Measurements from ENCODE around the gene FALEC. TPM values are rescaled to one million over a fixed set of nuclear protein-coding genes. Genes with fewer than 3 reads are reported as not detected.
"Not testable (repeated sequence)": the region's sequence is repeated elsewhere in the genome, so short reads cannot be mapped to it uniquely, and the experiment has no call there.

The FALEC gene
- total RNA-seq, 2 donors from 2014 or later = not detected

- no peak for TF ChIP-seq CTCF (IDR thresholded peaks at IDR 0.05)
- no peak for DNase-seq (ENCODE audit: low spot score)
- Histone ChIP-seq H3K27me3 (no peaks in the 10 kb centered on the region), H3K36me3 (peaks cover 38% of the 10 kb centered on the region), H3K9me3 (no peaks in the 10 kb centered on the region), H3K4me3 (peak overlapping the region; percentile 24), H3K27ac (peak overlapping the region; percentile 98 to 100), H3K4me1 (peaks cover 0 to 98% of the 10 kb centered on the region in 2 donors)
These were observed 53.0 kb downstream of the FALEC start for GRCh38 chr1:150568594-150568966.

GRCh38 chr1:150572918-150573647, 57.5 kb downstream of the FALEC start:
- Histone ChIP-seq H3K4me3 (peak overlapping the region in 1 of 2 donors; percentile 90), H3K4me1 (peaks cover 0 to 80% of the 10 kb centered on the region in 2 donors), H3K27me3 (no peaks in the 10 kb centered on the region), H3K27ac (peak overlapping the region; percentile 98 to 100), H3K9me3 (no peaks in the 10 kb centered on the region), H3K36me3 (peaks cover 83% of the 10 kb centered on the region)
- no peak for DNase-seq (ENCODE audit: low spot score)
- TF ChIP-seq CTCF (IDR thresholded peaks at IDR 0.05) = no peak

- peaks cover 0 to 74% of the 10 kb centered on the region in 2 donors for H3K4me1 ChIP-seq
- not testable (repeated sequence) for H3K27me3 ChIP-seq; DNase-seq (ENCODE audit: low spot score); H3K9me3 ChIP-seq
- H3K4me3 ChIP-seq = peak overlapping the region in 1 of 2 donors; percentile 90
- H3K36me3 ChIP-seq = peaks cover 87% of the 10 kb centered on the region
- H3K27ac ChIP-seq = peak overlapping the region; percentile 98 to 100
These were observed 58.1 kb downstream of the FALEC start for GRCh38 chr1:150573648-150574071.

- DNase-seq (ENCODE audit: low spot score) = no peak
- peak overlapping the region; percentile 98 to 100 for H3K27ac ChIP-seq
- no peaks in the 10 kb centered on the region for H3K27me3 ChIP-seq
- peaks cover 0 to 66% of the 10 kb centered on the region in 2 donors for H3K4me1 ChIP-seq
- H3K4me3 ChIP-seq = peak overlapping the region; percentile 90 to 96
- no peaks in the 10 kb centered on the region for H3K9me3 ChIP-seq
- TF ChIP-seq CTCF (IDR thresholded peaks at IDR 0.05) = no peak
- peaks cover 94% of the 10 kb centered on the region for H3K36me3 ChIP-seq
These were observed 58.9 kb downstream of the FALEC start for GRCh38 chr1:150574260-150575071.

GRCh38 chr1:150575072-150575489, 59.5 kb downstream of the FALEC start:
- Histone ChIP-seq H3K27me3 (no peaks in the 10 kb centered on the region), H3K9me3 (no peaks in the 10 kb centered on the region), H3K36me3 (peaks cover 89% of the 10 kb centered on the region), H3K4me3 (peak overlapping the region; percentile 90 to 96), H3K4me1 (peaks cover 0 to 63% of the 10 kb centered on the region in 2 donors), H3K27ac (peak overlapping the region; percentile 98 to 100)
- no peak for TF ChIP-seq CTCF (IDR thresholded peaks at IDR 0.05)
- no peak for DNase-seq (ENCODE audit: low spot score)

All from right atrium auricular region (tissue), 2 donors.